Endodermal cell (in vitro differentiated cells): ENCODE data around the gene CTU1. TPM values are rescaled to one million over a fixed set of nuclear protein-coding genes. Genes with fewer than 3 reads are reported as not detected.
A peak's percentile ranks its signal among the peaks of the same experiment; 100 is the strongest.

Experiments used
- DNase-seq: peaks from one replicate; pipeline ENCODE4 v3.0.0-alpha.2; 2017
- H3K27ac ChIP-seq: 2 replicates; pipeline ENCODE4 v1.5.1; 2013; ENCODE audit warnings: mild to moderate bottlenecking, low read depth, low read length, moderate library complexity
- H3K27me3 ChIP-seq: 2 replicates; pipeline ENCODE4 v1.6.1; 2013; ENCODE audit warnings: mild to moderate bottlenecking, low read length, moderate library complexity; ENCODE audit not compliant: insufficient read depth, control insufficient read depth, poor library complexity, severe bottlenecking
- H3K36me3 ChIP-seq: 2 replicates; pipeline ENCODE4 v1.7.0; 2013; ENCODE audit warnings: mild to moderate bottlenecking, low read length, moderate library complexity; ENCODE audit not compliant: control insufficient read depth, insufficient read depth
- H3K4me1 ChIP-seq: one replicate; pipeline ENCODE4 v1.7.0; 2013; ENCODE audit warnings: low read length; ENCODE audit not compliant: control insufficient read depth, insufficient read depth
- H3K4me3 ChIP-seq: 2 replicates; pipeline ENCODE4 v1.5.1; 2013; ENCODE audit warnings: mild to moderate bottlenecking, low read length, moderate library complexity
- H3K9ac ChIP-seq: 2 replicates; pipeline ENCODE4 v1.6.1; 2013; ENCODE audit warnings: mild to moderate bottlenecking, low read length, moderate library complexity; ENCODE audit not compliant: poor library complexity, severe bottlenecking; ENCODE audit errors: extremely low read depth
- H3K9me3 ChIP-seq: 2 replicates; pipeline ENCODE4 v1.6.1; 2013; ENCODE audit warnings: mild to moderate bottlenecking, low read length, moderate library complexity; ENCODE audit not compliant: control insufficient read depth
- H3K27ac Mint-ChIP-seq: 2 replicates; pipeline ENCODE4 v1.8.0; 2020; ENCODE audit warnings: mixed read lengths
- H3K27me3 Mint-ChIP-seq: 2 replicates; pipeline ENCODE4 v1.8.0; 2021; ENCODE audit warnings: mild to moderate bottlenecking, mixed read lengths; ENCODE audit not compliant: insufficient read depth
- H3K36me3 Mint-ChIP-seq: 2 replicates; pipeline ENCODE4 v1.8.0; 2020; ENCODE audit warnings: low read depth, mixed read lengths
- H3K4me1 Mint-ChIP-seq: 2 replicates; pipeline ENCODE4 v1.8.0; 2020; ENCODE audit warnings: mixed read lengths
- H3K4me3 Mint-ChIP-seq: 2 replicates; pipeline ENCODE4 v1.8.0; 2020; ENCODE audit warnings: mild to moderate bottlenecking, moderate library complexity, mixed read lengths
- H3K9me3 Mint-ChIP-seq: 2 replicates; pipeline ENCODE4 v1.8.0; 2020; ENCODE audit warnings: mild to moderate bottlenecking, mixed read lengths
- CTCF ChIP-seq: fragments of 200-600 bp; sonication (generic); conservative IDR thresholded peaks from 2 replicates; pipeline ENCODE4 v1.5.0; 2021; ENCODE audit warnings: antibody characterized with exemption, mild to moderate bottlenecking
- WGBS, 2 experiments: methylation state at CpG; one replicate each; pipeline versions ENCODE4 v1.1.5 to v1.1.7; 2013; ENCODE audit warnings: missing lambda C conversion rate in 2 of 2, mixed read lengths in 1 of 2; ENCODE audit not compliant: insufficient coverage in 1 of 2, insufficient read length in 1 of 2; 5-methylcytosine and 5-hydroxymethylcytosine counted together
- total RNA-seq, 2 donors: library from RNA; stranded (reverse); fragmentation: NEBNext Ultra II Directional in 1 of 2; extraction: Animal tissue kit (Norgen Biotek cat#: 25700) in 1 of 2; gene quantifications; 2 replicates in 1 of 2; 3 replicates in 1 of 2; pipeline ENCODE4 v1.2.1, GENCODE V29; 2021

CTU1 gene
- total RNA-seq, 2 donors from 2014 or later: 5.1 to 5.7 TPM

GRCh38 chr19:51064534-51065220, 43.5 kb downstream of the CTU1 start, which contains the start of gene KLK13:
Gene KLK13, minus strand, starts transcription at chr19:51065092. Its CDS starts 25 bp downstream, at chr19:51065067.
- Histone ChIP-seq H3K27me3 (peaks cover 10% of the 10 kb centered on the region), H3K9me3 (no peaks in the 10 kb centered on the region), H3K36me3 (no peaks in the 10 kb centered on the region), H3K27ac (no peak within 1 kb of the TSS), H3K4me1 (no peaks in the 10 kb centered on the region), H3K9ac (no peak within 1 kb of the TSS), H3K4me3 (peak within 1 kb of the TSS; percentile 69)
- peak; percentile 88 for DNase-seq
- Mint-ChIP-seq H3K36me3 (no peaks in the 10 kb centered on the region), H3K27ac (no peak within 1 kb of the TSS), H3K4me1 (peaks cover 7% of the 10 kb centered on the region), H3K9me3 (no peaks in the 10 kb centered on the region), H3K27me3 (peaks cover 28% of the 10 kb centered on the region), H3K4me3 (peak within 1 kb of the TSS; percentile 59)
- WGBS, 2 experiments: 27 to 51% methylated on average over 11 to 37 of the region's 38 CpGs
- TF ChIP-seq CTCF: no peak

GRCh38 chr19:51063664-51064063, 44.5 kb downstream of the CTU1 start:
- Histone ChIP-seq H3K9me3 (no peaks in the 10 kb centered on the region), H3K27me3 (peaks cover 9% of the 10 kb centered on the region), H3K4me3 (no peak overlapping the region), H3K36me3 (no peaks in the 10 kb centered on the region), H3K9ac (no peak overlapping the region), H3K27ac (no peak overlapping the region), H3K4me1 (no peaks in the 10 kb centered on the region)
- TF ChIP-seq CTCF: no peak
- Mint-ChIP-seq H3K27me3 (peaks cover 28% of the 10 kb centered on the region), H3K4me1 (peaks cover 7% of the 10 kb centered on the region), H3K4me3 (peak overlapping the region; percentile 59), H3K9me3 (no peaks in the 10 kb centered on the region), H3K36me3 (no peaks in the 10 kb centered on the region), H3K27ac (no peak overlapping the region)
- WGBS, 2 experiments: 97 to 100% methylated on average over 4 to 7 of the region's 7 CpGs
- DNase-seq: no peak

GRCh38 chr19:51060973-51061372, 47.2 kb downstream of the CTU1 start:
- peaks cover 7% of the 10 kb centered on the region for H3K27me3 ChIP-seq
- Mint-ChIP-seq H3K36me3 (no peaks in the 10 kb centered on the region), H3K9me3 (no peaks in the 10 kb centered on the region), H3K27ac (no peak overlapping the region), H3K27me3 (peaks cover 17% of the 10 kb centered on the region), H3K4me3 (no peak overlapping the region), H3K4me1 (peaks cover 4% of the 10 kb centered on the region)
- H3K4me1 ChIP-seq: no peaks in the 10 kb centered on the region
- no peak for DNase-seq
- H3K27ac ChIP-seq: no peak overlapping the region
- H3K9ac ChIP-seq: no peak overlapping the region
- no peak overlapping the region for H3K4me3 ChIP-seq
- no peaks in the 10 kb centered on the region for H3K9me3 ChIP-seq
- 0% methylated on average over 1 of the region's 1 CpG for WGBS, 2 experiments
- no peak for TF ChIP-seq CTCF
- H3K36me3 ChIP-seq: no peaks in the 10 kb centered on the region
